ENCODE results near the gene NAA80. TPM values are rescaled to one million over a fixed set of nuclear protein-coding genes. Genes with fewer than 3 reads are reported as not detected.
A peak's percentile ranks its signal among the peaks of the same experiment; 100 is the strongest.

NAA80 gene
- total RNA-seq, result 10 to 100 TPM; 41.5 to 49.4 TPM

GRCh38 chr3:50298836-50299637 lies at the start of gene NAA80, which contains the start of gene HYAL3:
TSS of gene NAA80 (minus strand) at chr3:50299405. CDS start at chr3:50297463, 1,942 bp downstream.
TSS of gene HYAL3 (minus strand) at chr3:50299405. CDS start at chr3:50295602, 3,803 bp downstream.
- H3K27me3 Mint-ChIP-seq, result no peaks in the 10 kb centered on the region
- H3K4me3 Mint-ChIP-seq, result peak within 1 kb of the TSS; percentile 99
- peaks cover 10% of the 10 kb centered on the region for H3K36me3 Mint-ChIP-seq (ENCODE audit: low read depth)
- H3K9me3 Mint-ChIP-seq, result no peaks in the 10 kb centered on the region
- peaks cover 36% of the 10 kb centered on the region for H3K4me1 Mint-ChIP-seq
- POLR2A ChIA-PET, result interaction anchor here (0.6 to 6.3 kb wide), 24 partner anchors 7 to 369 kb away, joined by 3 to 150 read pairs (median 4); partner anchors contain the start of genes CYB561D2, GNAI2, IFRD2 and LSMEM2
- DNase-seq, result peak; percentile 100
- H3K27ac Mint-ChIP-seq, result peak within 1 kb of the TSS; percentile 100
- CTCF ChIA-PET, result interaction anchor here (0.6 to 4.2 kb wide), 20 partner anchors 10 to 233 kb away, joined by 3 to 82 read pairs (median 4); partner anchors contain the start of genes CYB561D2, HYAL2, LSMEM2 and RASSF1

GRCh38 chr3:50347187-50347813 lies 48.1 kb upstream of the NAA80 start:
- Mint-ChIP-seq H3K4me1 (peaks cover 83% of the 10 kb centered on the region), H3K4me3 (no peak overlapping the region), H3K9me3 (no peaks in the 10 kb centered on the region), H3K36me3 (ENCODE audit: low read depth) (peaks cover 30% of the 10 kb centered on the region), H3K27me3 (no peaks in the 10 kb centered on the region), H3K27ac (peak overlapping the region; percentile 58)
- peak; percentile 83 for DNase-seq
- ChIA-PET POLR2A (interaction anchor here (0.8 to 32.1 kb wide), 7 partner anchors 10 to 265 kb away, joined by 3 to 704 read pairs (median 12); partner anchors contain the start of genes C3orf18, CISH, HYAL2 and HYAL3), CTCF (interaction anchor here (0.6 to 7.0 kb wide), 14 partner anchors 9 to 285 kb away, joined by 3 to 65 read pairs (median 4); partner anchors contain the start of gene RASSF1)

GRCh38 chr3:50345586-50346234 lies 46.5 kb upstream of the NAA80 start, which contains the start of gene ZMYND10:
TSS of gene ZMYND10 (minus strand) at chr3:50345732. CDS start at chr3:50345579, 153 bp downstream.
- ChIA-PET POLR2A (interaction anchor here (1.1 to 32.1 kb wide), 6 partner anchors 11 to 268 kb away, joined by 3 to 704 read pairs (median 6); partner anchors contain the start of genes HEMK1, HYAL2, HYAL3 and NAA80), CTCF (interaction anchor here (0.7 to 6.5 kb wide), 3 partner anchors 7 to 285 kb away, joined by 3 to 65 read pairs (median 4); partner anchors contain the start of genes HEMK1 and RASSF1)
- Mint-ChIP-seq H3K27me3 (no peaks in the 10 kb centered on the region), H3K4me3 (peak within 1 kb of the TSS; percentile 62), H3K27ac (peak within 1 kb of the TSS; percentile 54), H3K36me3 (ENCODE audit: low read depth) (peaks cover 27% of the 10 kb centered on the region), H3K9me3 (no peaks in the 10 kb centered on the region), H3K4me1 (peaks cover 85% of the 10 kb centered on the region)
- DNase-seq, result peak; percentile 85

GRCh38 chr3:50345008-50345407 lies 45.8 kb upstream of the NAA80 start:
- no peak for DNase-seq
- Mint-ChIP-seq H3K4me3 (no peak overlapping the region), H3K36me3 (ENCODE audit: low read depth) (peaks cover 24% of the 10 kb centered on the region), H3K27me3 (no peaks in the 10 kb centered on the region), H3K4me1 (peaks cover 79% of the 10 kb centered on the region), H3K27ac (peak overlapping the region; percentile 54), H3K9me3 (no peaks in the 10 kb centered on the region)
- ChIA-PET POLR2A (interaction anchor here (0.7 to 32.1 kb wide), 9 partner anchors 10 to 268 kb away, joined by 3 to 704 read pairs (median 5); partner anchors contain the start of genes CISH, HEMK1, HYAL2 and HYAL3), CTCF (interaction anchor here (0.7 to 1.8 kb wide), 3 partner anchors 224 to 286 kb away, joined by 3 to 4 read pairs (median 3); partner anchors contain the start of gene HEMK1)

DNA sequence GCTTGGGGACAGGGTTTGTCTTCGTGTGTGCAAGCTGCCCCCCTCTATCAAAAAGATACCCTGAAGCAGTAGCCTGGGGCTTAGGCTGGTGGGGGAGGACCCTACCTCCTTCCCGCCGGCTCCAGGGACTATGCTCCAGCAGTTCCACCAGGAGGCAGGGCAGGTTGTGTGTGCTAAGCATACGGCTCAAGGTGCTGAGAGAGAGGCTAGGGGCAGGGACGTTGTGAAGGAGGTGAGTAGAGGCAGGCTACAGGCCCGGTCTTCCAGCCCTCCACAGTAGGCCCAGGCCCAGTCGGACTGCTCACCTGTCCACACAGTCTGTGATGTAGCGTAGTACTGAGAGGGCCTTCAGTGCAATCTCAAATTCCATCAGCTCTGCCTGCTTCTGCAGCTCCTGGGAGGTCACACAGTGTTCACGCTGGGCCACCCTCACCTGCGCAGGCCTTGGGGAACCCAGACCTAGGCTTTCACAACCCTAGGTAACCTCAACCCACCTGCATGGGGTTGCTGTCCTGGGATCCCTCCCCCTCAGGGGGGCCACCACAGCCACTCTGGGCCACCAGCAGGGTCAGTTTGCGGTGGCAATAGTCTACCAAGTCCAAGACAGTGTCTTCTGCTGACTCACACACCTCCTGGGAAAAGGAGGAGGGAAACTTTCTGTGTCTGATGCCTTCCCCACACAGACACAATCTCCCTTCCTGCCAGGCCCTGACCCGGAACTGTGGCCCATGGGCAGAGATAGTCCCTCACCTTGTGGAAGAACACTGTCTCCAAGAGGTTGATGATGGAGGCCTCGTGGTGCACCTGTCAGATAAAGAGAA lies 43.8 kb upstream of the NAA80 start:
- CTCF ChIA-PET, result interaction anchor here (0.8 to 3.1 kb wide), 2 partner anchors 11 to 269 kb away, joined by 3 to 17 read pairs; partner anchors contain the start of gene CISH
- Mint-ChIP-seq H3K27ac (peak overlapping the region; percentile 94), H3K27me3 (no peaks in the 10 kb centered on the region), H3K36me3 (ENCODE audit: low read depth) (peaks cover 32% of the 10 kb centered on the region), H3K4me3 (no peak overlapping the region), H3K9me3 (no peaks in the 10 kb centered on the region), H3K4me1 (peaks cover 69% of the 10 kb centered on the region)
- no peak for DNase-seq
- POLR2A ChIA-PET, result interaction anchor here (0.7 to 32.1 kb wide), 6 partner anchors 0 to 264 kb away, joined by 3 to 704 read pairs (median 295); partner anchors contain the start of genes C3orf18, CISH, CYB561D2 and HEMK1

DNA sequence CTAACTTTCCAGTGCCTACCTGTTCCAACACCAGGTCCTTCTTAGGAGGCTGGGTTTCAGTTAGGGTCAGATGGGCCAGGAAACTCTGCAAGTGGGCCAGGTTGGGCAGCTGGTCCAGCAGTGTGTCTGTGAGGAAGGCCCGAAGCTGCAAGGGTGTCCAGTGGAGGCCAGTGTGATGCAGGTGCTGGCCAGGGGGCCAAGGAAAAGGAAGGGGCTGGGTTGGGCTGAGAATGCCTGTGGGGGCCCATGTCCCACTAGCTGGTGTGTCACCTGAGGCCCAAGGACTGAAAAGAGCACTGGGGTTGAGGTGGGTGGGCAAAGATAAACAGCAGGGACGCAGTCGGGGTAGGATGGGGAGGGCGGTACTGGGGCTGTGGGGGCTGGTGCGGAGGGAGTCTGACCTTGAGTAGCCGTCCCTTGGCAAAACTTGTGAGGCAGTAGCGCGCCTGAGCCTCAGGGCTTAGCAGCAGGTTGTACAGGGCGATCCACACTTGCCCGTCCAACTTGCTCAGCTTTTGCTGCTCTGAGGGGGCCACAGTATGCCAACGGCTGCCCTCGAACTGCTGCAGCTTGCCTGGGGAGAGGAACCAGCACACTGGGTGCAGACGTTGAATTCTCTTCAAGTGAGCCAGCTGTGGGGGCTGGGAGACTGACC lies 42.9 kb upstream of the NAA80 start:
- Mint-ChIP-seq H3K4me1 (peaks cover 62% of the 10 kb centered on the region), H3K27ac (peak overlapping the region; percentile 94), H3K27me3 (no peaks in the 10 kb centered on the region), H3K4me3 (peak overlapping the region; percentile 43), H3K36me3 (ENCODE audit: low read depth) (peaks cover 33% of the 10 kb centered on the region), H3K9me3 (no peaks in the 10 kb centered on the region)
- POLR2A ChIA-PET, result interaction anchor here (0.7 to 32.1 kb wide), 6 partner anchors 0 to 265 kb away, joined by 3 to 704 read pairs (median 295); partner anchors contain the start of genes C3orf18, CISH, CYB561D2 and HEMK1
- CTCF ChIA-PET, result interaction anchor here (0.7 to 3.1 kb wide), 4 partner anchors 11 to 270 kb away, joined by 3 to 17 read pairs (median 3); partner anchors contain the start of gene CISH
- DNase-seq, result no peak

DNA sequence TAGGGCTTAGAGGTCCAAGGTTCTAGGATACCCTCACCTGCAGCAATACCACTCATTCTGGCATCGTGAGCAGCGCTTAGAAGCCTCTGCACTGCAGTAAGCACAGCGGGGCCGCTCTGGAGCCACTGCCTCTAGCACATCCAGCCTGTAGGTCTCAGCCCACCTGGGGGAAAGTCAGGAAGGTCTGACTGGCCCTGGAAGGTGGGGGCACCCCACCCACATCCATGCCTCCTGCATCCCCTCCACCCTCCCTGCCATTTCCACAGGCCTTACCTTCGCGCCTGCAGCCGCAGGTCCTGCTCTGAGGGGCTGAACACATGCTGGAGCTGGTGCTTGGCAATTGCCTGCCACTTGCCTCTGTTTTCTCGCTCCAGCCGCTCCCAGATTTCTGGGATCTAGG lies 42.3 kb upstream of the NAA80 start:
- Mint-ChIP-seq H3K9me3 (no peaks in the 10 kb centered on the region), H3K27me3 (no peaks in the 10 kb centered on the region), H3K4me1 (peaks cover 61% of the 10 kb centered on the region), H3K4me3 (peak overlapping the region; percentile 85), H3K36me3 (ENCODE audit: low read depth) (peaks cover 37% of the 10 kb centered on the region), H3K27ac (peak overlapping the region; percentile 94)
- CTCF ChIA-PET, result interaction anchor here (1.3 to 5.9 kb wide), 7 partner anchors 7 to 277 kb away, joined by 3 to 65 read pairs (median 5); partner anchors contain the start of genes CYB561D2, HYAL3, NAA80 and NPRL2
- POLR2A ChIA-PET, result interaction anchor here (0.8 to 32.1 kb wide), 11 partner anchors 1 to 313 kb away, joined by 3 to 704 read pairs (median 19); partner anchors contain the start of genes C3orf18, CISH, CYB561D2 and HEMK1
- peak; percentile 47 for DNase-seq

- H3K9me3 Mint-ChIP-seq, result no peaks in the 10 kb centered on the region
- ChIA-PET CTCF (interaction anchor here (0.6 to 5.9 kb wide), 12 partner anchors 8 to 278 kb away, joined by 3 to 65 read pairs (median 4); partner anchors contain the start of genes CYB561D2, HYAL3, NAA80 and NPRL2), POLR2A (interaction anchor here (0.8 to 32.1 kb wide), 19 partner anchors 2 to 314 kb away, joined by 3 to 704 read pairs (median 4); partner anchors contain the start of genes C3orf18, CISH, CYB561D2 and GNAI2)
- peak; percentile 92 for DNase-seq
- H3K27me3 Mint-ChIP-seq, result no peaks in the 10 kb centered on the region
- peak within 1 kb of the TSS; percentile 94 for H3K27ac Mint-ChIP-seq
- H3K36me3 Mint-ChIP-seq (ENCODE audit: low read depth), result peaks cover 45% of the 10 kb centered on the region
- peaks cover 61% of the 10 kb centered on the region for H3K4me1 Mint-ChIP-seq
- H3K4me3 Mint-ChIP-seq, result peak within 1 kb of the TSS; percentile 85
These were observed 41.5 kb upstream of the NAA80 start, which contains the start of gene RASSF1 for GRCh38 chr3:50340448-50341329. TSS of gene RASSF1 (minus strand) at chr3:50340836. CDS start at chr3:50340805, 31 bp downstream.

DNA sequence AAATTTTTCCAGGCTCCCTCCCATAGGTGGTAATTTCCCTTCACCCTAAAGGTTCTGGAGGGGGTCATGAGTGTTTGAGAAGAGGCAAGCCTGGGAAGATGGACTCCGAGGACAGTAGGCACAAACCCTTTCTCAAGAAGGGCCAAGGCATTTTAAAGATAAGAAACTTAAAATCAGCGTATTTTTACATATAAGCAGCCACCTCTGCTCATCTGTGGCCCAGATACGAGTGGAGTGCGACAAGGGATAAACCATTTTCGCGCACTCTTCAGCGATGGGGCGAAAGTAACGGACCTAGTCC lies 40.9 kb upstream of the NAA80 start:
- Mint-ChIP-seq H3K27ac (peak overlapping the region; percentile 94), H3K27me3 (no peaks in the 10 kb centered on the region), H3K9me3 (no peaks in the 10 kb centered on the region), H3K36me3 (ENCODE audit: low read depth) (peaks cover 51% of the 10 kb centered on the region), H3K4me3 (peak overlapping the region; percentile 85), H3K4me1 (peaks cover 62% of the 10 kb centered on the region)
- CTCF ChIA-PET, result interaction anchor here (0.6 to 5.9 kb wide), 9 partner anchors 8 to 278 kb away, joined by 3 to 65 read pairs (median 5); partner anchors contain the start of genes CYB561D2, HYAL3, NAA80 and NPRL2
- no peak for DNase-seq
- POLR2A ChIA-PET, result interaction anchor here (0.9 to 32.1 kb wide), 14 partner anchors 3 to 280 kb away, joined by 3 to 704 read pairs (median 12); partner anchors contain the start of genes C3orf18, CISH, CYB561D2 and GNAI2

Measured in activated CD4-positive, alpha-beta memory T cell treated with anti-CD3 and anti-CD28 coated beads, Interleukin-2, amount 10 ng/mL, durations not matched to agents 7 days and 5 days (primary cell).